Measurements from ENCODE around the gene GGT6. TPM values are rescaled to one million over a fixed set of nuclear protein-coding genes. Genes with fewer than 3 reads are reported as not detected.

Gene GGT6
- total and polyA plus RNA-seq, 2 of the 13 experiments (the other 11 are each of a cell fraction or from before 2014, with no cell fraction given) = 0.16 to 0.80 TPM

GRCh38 chr17:4607773-4608187 is 47.4 kb upstream of the GGT6 start:
- no peaks in the 10 kb centered on the region for H3K9me3 ChIP-seq (ENCODE audit: low read length)
- H2AFZ ChIP-seq (ENCODE audit: low read length) = no peak overlapping the region
- H3K4me3 ChIP-seq (replicated peaks in 1 of 3; ENCODE audit: insufficient read depth in 1 of 3, low read depth in 2 of 3, low read length in 3 of 3) = no peak overlapping the region
- POLR2A ChIA-PET = no interaction called here
- TF ChIP-seq, protein P1, sequence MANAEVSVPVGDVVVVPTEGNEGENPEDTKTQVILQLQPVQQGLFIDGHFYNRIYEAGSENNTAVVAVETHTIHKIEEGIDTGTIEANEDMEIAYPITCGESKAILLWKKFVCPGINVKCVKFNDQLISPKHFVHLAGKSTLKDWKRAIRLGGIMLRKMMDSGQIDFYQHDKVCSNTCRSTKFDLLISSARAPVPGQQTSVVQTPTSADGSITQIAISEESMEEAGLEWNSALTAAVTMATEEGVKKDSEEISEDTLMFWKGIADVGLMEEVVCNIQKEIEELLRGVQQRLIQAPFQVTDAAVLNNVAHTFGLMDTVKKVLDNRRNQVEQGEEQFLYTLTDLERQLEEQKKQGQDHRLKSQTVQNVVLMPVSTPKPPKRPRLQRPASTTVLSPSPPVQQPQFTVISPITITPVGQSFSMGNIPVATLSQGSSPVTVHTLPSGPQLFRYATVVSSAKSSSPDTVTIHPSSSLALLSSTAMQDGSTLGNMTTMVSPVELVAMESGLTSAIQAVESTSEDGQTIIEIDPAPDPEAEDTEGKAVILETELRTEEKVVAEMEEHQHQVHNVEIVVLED (CRISPR knock-in tag; IDR thresholded peaks at IDR 0.05; ENCODE audit: borderline replicate concordance) = no peak
- TF ChIP-seq HNF4A (CRISPR knock-in tag; IDR thresholded peaks at IDR 0.05) = 0 out of 2 replicates have a peak, but pooled peaks have one; percentile 15
- no peak for TF ChIP-seq MYC (CRISPR knock-in tag; IDR thresholded peaks at IDR 0.05; ENCODE audit: borderline replicate concordance)
- peak; percentile 65 for TF ChIP-seq ZNF652 (CRISPR knock-in tag; IDR thresholded peaks at IDR 0.05; ENCODE audit: borderline replicate concordance, low read depth)
- peak; percentile 39; the same call in 1 of the 2 replicates for TF ChIP-seq ESRRA (CRISPR knock-in tag; IDR thresholded peaks at IDR 0.05; ENCODE audit: low read depth)
- FAIRE-seq = no peak
- no peaks in the 10 kb centered on the region for H4K20me1 ChIP-seq (ENCODE audit: insufficient read depth, low read length)
- H3K9ac ChIP-seq (ENCODE audit: insufficient read depth, low read depth, low read length) = no peak overlapping the region
- intact Hi-C loops (cut with micrococcal nuclease; ENCODE audit: unreplicated experiment) = no loop called here
- no TSS peak for BruUV-seq (replicated peaks)
- peaks cover 65% of the 10 kb centered on the region for H3K4me1 ChIP-seq (ENCODE audit: insufficient read depth, low read length)
- 36% methylated on average over 9 of the region's 9 CpGs for WGBS (ENCODE audit: low lambda C conversion rate)
- CTCF ChIA-PET (ENCODE audit: low intra/inter-chr PET ratio, low total read pairs) = no interaction called here
- DNase-seq (ENCODE audit: low spot score) = no peak
- H3K27me3 ChIP-seq (ENCODE audit: control insufficient read depth in 1 of 2, insufficient read depth in 2 of 2, low read length in 2 of 2) = no peaks in the 10 kb centered on the region
- no peaks in the 10 kb centered on the region for H3K79me2 ChIP-seq (ENCODE audit: insufficient read depth, low read length)
- H3K27ac ChIP-seq (ENCODE audit: extremely low read length, insufficient read depth, low read length) = no peak overlapping the region
- no peak for ATAC-seq
- peak overlapping the region; percentile 49; the same call in 1 of the 2 replicates for H3K4me2 ChIP-seq (ENCODE audit: low read depth, low read length)
- H3K36me3 ChIP-seq (replicated peaks in 1 of 2; ENCODE audit: control insufficient read depth in 1 of 2, insufficient read depth in 2 of 2, low read length in 2 of 2) = no peaks in the 10 kb centered on the region
- in situ Hi-C loops (cut with HindIII; ENCODE audit: extremely low pct_ligation_motif_present, low pct_unique_long_range_greater_than_20kb) = no loop called here

- ATAC-seq (no peak), DNase-seq (ENCODE audit: low spot score) (no peak), FAIRE-seq (no peak)
- in situ Hi-C loops (cut with HindIII; ENCODE audit: extremely low pct_ligation_motif_present, low pct_unique_long_range_greater_than_20kb) = no loop called here
- no peak overlapping the region for H3K27ac ChIP-seq (ENCODE audit: extremely low read length, insufficient read depth, low read length)
- no peak overlapping the region for H3K4me2 ChIP-seq (ENCODE audit: low read depth, low read length)
- no peak overlapping the region for H3K9ac ChIP-seq (ENCODE audit: insufficient read depth, low read depth, low read length)
- H3K9me3 ChIP-seq (ENCODE audit: low read length) = no peaks in the 10 kb centered on the region
- no peak overlapping the region for H2AFZ ChIP-seq (ENCODE audit: low read length)
- no peaks in the 10 kb centered on the region for H3K36me3 ChIP-seq (replicated peaks in 1 of 2; ENCODE audit: control insufficient read depth in 1 of 2, insufficient read depth in 2 of 2, low read length in 2 of 2)
- no peak overlapping the region for H3K4me3 ChIP-seq (replicated peaks in 1 of 3; ENCODE audit: insufficient read depth in 1 of 3, low read depth in 2 of 3, low read length in 3 of 3)
- H3K4me1 ChIP-seq (ENCODE audit: insufficient read depth, low read length) = peaks cover 65% of the 10 kb centered on the region
- no peaks in the 10 kb centered on the region for H3K79me2 ChIP-seq (ENCODE audit: insufficient read depth, low read length)
- H4K20me1 ChIP-seq (ENCODE audit: insufficient read depth, low read length) = no peaks in the 10 kb centered on the region
- no TSS peak for BruUV-seq (replicated peaks)
- ChIA-PET POLR2A (interaction anchor here (1.0 kb wide), 1 partner anchor 31 kb away, joined by 4 read pairs; no protein-coding TSS in a partner anchor), CTCF (ENCODE audit: low intra/inter-chr PET ratio, low total read pairs) (no interaction called here)
- no peaks in the 10 kb centered on the region for H3K27me3 ChIP-seq (ENCODE audit: control insufficient read depth in 1 of 2, insufficient read depth in 2 of 2, low read length in 2 of 2)
- WGBS (ENCODE audit: low lambda C conversion rate) = 76% methylated on average over 9 of the region's 25 CpGs
- intact Hi-C loops (cut with micrococcal nuclease; ENCODE audit: unreplicated experiment) = no loop called here
- no peak for TF ChIP-seq ZNF33B (CRISPR knock-in tag; IDR thresholded peaks at IDR 0.05)
- no peak for TF ChIP-seq ZEB1 (IDR thresholded peaks at IDR 0.05; ENCODE audit: insufficient replicate concordance, low read depth)
- no peak for TF ChIP-seq ZNF296 (CRISPR knock-in tag; conservative IDR thresholded peaks at IDR 0.05)
- TF ChIP-seq HDAC1 (CRISPR knock-in tag; IDR thresholded peaks at IDR 0.05) = no peak
- TF ChIP-seq, protein P2, sequence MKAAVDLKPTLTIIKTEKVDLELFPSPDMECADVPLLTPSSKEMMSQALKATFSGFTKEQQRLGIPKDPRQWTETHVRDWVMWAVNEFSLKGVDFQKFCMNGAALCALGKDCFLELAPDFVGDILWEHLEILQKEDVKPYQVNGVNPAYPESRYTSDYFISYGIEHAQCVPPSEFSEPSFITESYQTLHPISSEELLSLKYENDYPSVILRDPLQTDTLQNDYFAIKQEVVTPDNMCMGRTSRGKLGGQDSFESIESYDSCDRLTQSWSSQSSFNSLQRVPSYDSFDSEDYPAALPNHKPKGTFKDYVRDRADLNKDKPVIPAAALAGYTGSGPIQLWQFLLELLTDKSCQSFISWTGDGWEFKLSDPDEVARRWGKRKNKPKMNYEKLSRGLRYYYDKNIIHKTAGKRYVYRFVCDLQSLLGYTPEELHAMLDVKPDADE (CRISPR knock-in tag; IDR thresholded peaks at IDR 0.05) = no peak
- TF ChIP-seq, protein P3, sequence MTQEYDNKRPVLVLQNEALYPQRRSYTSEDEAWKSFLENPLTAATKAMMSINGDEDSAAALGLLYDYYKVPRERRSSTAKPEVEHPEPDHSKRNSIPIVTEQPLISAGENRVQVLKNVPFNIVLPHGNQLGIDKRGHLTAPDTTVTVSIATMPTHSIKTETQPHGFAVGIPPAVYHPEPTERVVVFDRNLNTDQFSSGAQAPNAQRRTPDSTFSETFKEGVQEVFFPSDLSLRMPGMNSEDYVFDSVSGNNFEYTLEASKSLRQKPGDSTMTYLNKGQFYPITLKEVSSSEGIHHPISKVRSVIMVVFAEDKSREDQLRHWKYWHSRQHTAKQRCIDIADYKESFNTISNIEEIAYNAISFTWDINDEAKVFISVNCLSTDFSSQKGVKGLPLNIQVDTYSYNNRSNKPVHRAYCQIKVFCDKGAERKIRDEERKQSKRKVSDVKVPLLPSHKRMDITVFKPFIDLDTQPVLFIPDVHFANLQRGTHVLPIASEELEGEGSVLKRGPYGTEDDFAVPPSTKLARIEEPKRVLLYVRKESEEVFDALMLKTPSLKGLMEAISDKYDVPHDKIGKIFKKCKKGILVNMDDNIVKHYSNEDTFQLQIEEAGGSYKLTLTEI (CRISPR knock-in tag; conservative IDR thresholded peaks at IDR 0.05) = no peak
- no peak for TF ChIP-seq ZNF121 (CRISPR knock-in tag; IDR thresholded peaks at IDR 0.05)
- no peak for TF ChIP-seq ZFP36 (IDR thresholded peaks at IDR 0.05; ENCODE audit: borderline replicate concordance, low read depth, low read length, partially characterized antibody)
Measured at GRCh38 chr17:4607261-4607741, 46.9 kb upstream of the GGT6 start.
